Thyroid gland (tissue), 4 donors: Measurements from ENCODE around the gene TMSB4X. TPM values are rescaled to one million over a fixed set of nuclear protein-coding genes. Genes with fewer than 3 reads are reported as not detected.

Source experiments
- DNase-seq, 2 donors: peaks; one replicate each; pipeline ENCODE4 v3.0.0-alpha.2; 2019
- H3K27ac ChIP-seq, 3 donors: fragments of 200-600 bp; sonication (generic); 1 replicate in 2 of 3; 2 replicates in 1 of 3; pipeline ENCODE4 v1.5.1; 2016 to 2019; ENCODE audit warnings: mild to moderate bottlenecking in 1 of 3, moderate library complexity in 1 of 3
- H3K27me3 ChIP-seq: fragments of 200-600 bp; sonication (generic); one replicate; pipeline ENCODE4 v1.5.1; 2019
- H3K36me3 ChIP-seq, 2 donors: fragments of 200-600 bp; sonication (generic); one replicate each; pipeline ENCODE4 v1.5.1; 2016 to 2019
- H3K4me1 ChIP-seq, 2 donors: fragments of 200-600 bp; sonication (generic); one replicate each; pipeline ENCODE4 v1.5.1; 2017 to 2019
- H3K4me3 ChIP-seq, 3 donors: fragments of 200-600 bp; sonication (generic); replicated peaks in 1 of 3; 1 replicate in 2 of 3; 2 replicates in 1 of 3; pipeline ENCODE4 v1.5.1; 2016; ENCODE audit warnings: mild to moderate bottlenecking in 1 of 3
- H3K9me3 ChIP-seq: fragments of 200-600 bp; sonication (generic); one replicate; pipeline ENCODE4 v1.5.1; 2017
- POLR2A ChIP-seq, 2 donors: fragments of 450-650 bp; IDR thresholded peaks; one replicate each; pipeline ENCODE4 v1.6.1; 2017; ENCODE audit warnings: antibody characterized with exemption in 2 of 2, mild to moderate bottlenecking in 2 of 2, moderate library complexity in 1 of 2
- WGBS, 2 donors: methylation state at CpG; one replicate each; pipeline ENCODE4 v1.1.5; 2017; 5-methylcytosine and 5-hydroxymethylcytosine counted together
- intact Hi-C: fragments of 100-400 bp; cut with DNase I; formaldehyde crosslinking; loops from one replicate; pipeline ENCODE4 v1.15.1; 2023
- total RNA-seq, 4 donors: library from RNA; depleted of rRNA; stranded (reverse); fragments of >200 nt; gene quantifications; one replicate each; pipeline ENCODE4 v1.2.3, GENCODE V29; 2016
- TF ChIP-seq, protein P1 (sequence below), 6 experiments: fragments of 200-600 bp in 3 of 6; fragments of 450-650 bp in 3 of 6; sonication (generic) in 3 of 6; IDR thresholded peaks; one replicate each; pipeline ENCODE4 v1.5.1; 2016 to 2019; ENCODE audit warnings: antibody characterized with exemption in 6 of 6, mild to moderate bottlenecking in 2 of 6, inconsistent platforms in 1 of 6, moderate library complexity in 1 of 6

TMSB4X gene
- total RNA-seq, 4 donors from 2014 or later: 854 to 2,672 (median 1,302) TPM

DNA sequence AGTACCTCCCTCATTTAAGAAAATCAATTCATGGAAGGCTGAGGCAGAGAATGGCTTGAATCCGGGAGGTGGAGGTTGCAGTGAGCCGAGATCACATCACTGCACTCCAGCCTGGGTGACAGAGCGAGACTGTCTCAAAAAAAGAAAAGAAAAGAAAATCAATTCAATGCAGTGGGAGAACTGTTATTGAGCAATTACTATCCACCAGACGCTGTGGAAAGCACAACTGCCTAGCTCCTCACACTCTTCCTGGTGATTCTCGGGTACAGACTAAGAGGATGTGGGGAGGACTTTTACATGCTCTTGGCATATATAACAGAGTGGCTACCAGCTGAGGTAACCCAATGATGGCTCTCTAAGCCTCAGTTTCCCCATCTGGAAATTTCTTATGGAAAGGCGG is 2.7 kb upstream of the TMSB4X start:
- Histone ChIP-seq H3K27me3 (no peaks in the 10 kb centered on the region), H3K36me3 (no peaks in the 10 kb centered on the region), H3K4me1 (no peaks in the 10 kb centered on the region), H3K9me3 (no peaks in the 10 kb centered on the region), H3K4me3 (no peak overlapping the region), H3K27ac (peak overlapping the region in 1 of 3 donors; percentile 69)
- no peak for DNase-seq
- 84 to 87% methylated on average over 6 of the region's 6 CpGs for WGBS, 2 donors
- TF ChIP-seq, protein P1, sequence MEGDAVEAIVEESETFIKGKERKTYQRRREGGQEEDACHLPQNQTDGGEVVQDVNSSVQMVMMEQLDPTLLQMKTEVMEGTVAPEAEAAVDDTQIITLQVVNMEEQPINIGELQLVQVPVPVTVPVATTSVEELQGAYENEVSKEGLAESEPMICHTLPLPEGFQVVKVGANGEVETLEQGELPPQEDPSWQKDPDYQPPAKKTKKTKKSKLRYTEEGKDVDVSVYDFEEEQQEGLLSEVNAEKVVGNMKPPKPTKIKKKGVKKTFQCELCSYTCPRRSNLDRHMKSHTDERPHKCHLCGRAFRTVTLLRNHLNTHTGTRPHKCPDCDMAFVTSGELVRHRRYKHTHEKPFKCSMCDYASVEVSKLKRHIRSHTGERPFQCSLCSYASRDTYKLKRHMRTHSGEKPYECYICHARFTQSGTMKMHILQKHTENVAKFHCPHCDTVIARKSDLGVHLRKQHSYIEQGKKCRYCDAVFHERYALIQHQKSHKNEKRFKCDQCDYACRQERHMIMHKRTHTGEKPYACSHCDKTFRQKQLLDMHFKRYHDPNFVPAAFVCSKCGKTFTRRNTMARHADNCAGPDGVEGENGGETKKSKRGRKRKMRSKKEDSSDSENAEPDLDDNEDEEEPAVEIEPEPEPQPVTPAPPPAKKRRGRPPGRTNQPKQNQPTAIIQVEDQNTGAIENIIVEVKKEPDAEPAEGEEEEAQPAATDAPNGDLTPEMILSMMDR (IDR thresholded peaks at IDR 0.05): no peak
- TF ChIP-seq POLR2A (IDR thresholded peaks at IDR 0.05): no peak
- intact Hi-C loops: loop anchor here (10.0 kb wide), 1 partner anchor 513 kb away; no protein-coding TSS in a partner anchor

DNA sequence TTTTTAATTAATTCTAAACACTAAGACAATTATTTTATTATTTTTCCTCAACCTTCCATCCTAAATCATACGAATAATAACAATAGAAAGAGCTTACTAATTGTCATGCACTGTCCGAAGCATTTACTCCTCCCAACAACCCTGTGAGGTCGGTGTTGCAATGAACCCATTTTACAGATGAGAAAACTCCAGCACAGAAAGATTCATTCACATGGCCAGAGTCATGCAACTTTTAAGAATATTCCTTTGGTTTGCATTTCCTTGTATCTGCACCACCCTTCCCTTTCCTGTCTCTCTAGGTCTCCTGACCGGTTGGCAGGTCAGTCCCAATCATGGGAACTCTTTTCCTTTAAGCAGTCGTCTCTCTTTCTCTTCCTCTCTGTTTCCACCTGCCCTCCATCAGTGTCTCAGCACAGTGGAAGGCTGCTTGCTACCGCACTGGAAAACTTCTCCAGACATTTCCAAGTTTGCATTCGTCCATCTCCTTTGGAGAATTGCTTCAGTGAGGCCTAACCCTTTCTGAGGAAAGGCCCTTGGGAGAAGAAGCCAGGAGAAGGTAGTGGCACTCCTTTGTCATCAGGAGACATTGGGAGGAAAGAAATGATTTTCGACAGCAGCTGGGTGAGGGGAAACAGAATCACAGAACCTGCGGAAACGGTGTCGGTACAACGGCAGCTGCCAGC is 1.9 kb upstream of the TMSB4X start:
- Histone ChIP-seq H3K9me3 (no peaks in the 10 kb centered on the region), H3K27ac (peak overlapping the region; percentile 51 to 79 (median 69)), H3K27me3 (no peaks in the 10 kb centered on the region), H3K36me3 (no peaks in the 10 kb centered on the region), H3K4me1 (no peaks in the 10 kb centered on the region), H3K4me3 (no peak overlapping the region)
- WGBS, 2 donors: 74 to 77% methylated on average over 12 of the region's 12 CpGs
- intact Hi-C loops: loop anchor here (10.0 kb wide), 1 partner anchor 512 kb away; no protein-coding TSS in a partner anchor
- no peak for DNase-seq
- TF ChIP-seq, protein P1 (IDR thresholded peaks at IDR 0.05): no peak
- no peak for TF ChIP-seq POLR2A (IDR thresholded peaks at IDR 0.05)

DNA sequence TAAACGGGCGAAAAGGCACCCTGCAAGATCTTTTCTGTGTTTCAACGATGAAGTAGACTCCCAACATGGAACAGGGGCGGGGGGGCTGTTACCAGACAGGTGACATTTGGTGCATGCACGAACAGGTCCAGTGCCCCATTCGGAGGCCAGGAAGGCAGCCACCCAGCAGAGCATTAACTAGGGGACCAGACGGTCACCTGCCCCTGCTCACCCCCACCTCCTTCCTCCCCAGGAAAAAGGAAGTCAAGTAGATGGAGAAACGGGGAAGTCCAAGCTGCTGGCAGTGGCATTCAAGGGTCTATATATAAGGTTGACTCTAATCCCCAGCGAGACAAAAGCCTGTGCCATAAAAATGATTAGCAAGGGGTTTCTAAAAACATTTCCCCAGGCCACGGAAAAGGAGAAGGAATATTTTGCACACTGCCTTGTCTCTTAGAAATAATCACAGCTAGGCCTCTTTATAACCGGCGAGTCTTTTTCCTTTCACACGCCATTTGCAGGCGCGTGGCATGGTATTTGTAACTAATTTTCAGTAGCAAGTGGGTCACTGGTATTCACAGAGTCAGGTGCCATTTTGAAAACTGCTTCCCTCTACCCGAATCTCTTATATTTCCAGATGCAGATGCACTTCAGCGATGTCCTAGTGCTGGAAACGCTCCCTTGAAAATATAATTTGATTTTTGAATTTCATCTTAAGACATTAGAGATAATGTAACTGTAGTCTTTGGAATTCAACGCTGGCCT is 1.2 kb upstream of the TMSB4X start:
- intact Hi-C loops: loop anchor here (10.0 kb wide), 1 partner anchor 511 kb away; no protein-coding TSS in a partner anchor
- no peaks in the 10 kb centered on the region for H3K9me3 ChIP-seq
- peak overlapping the region; percentile 51 to 79 (median 69) for H3K27ac ChIP-seq
- H3K27me3 ChIP-seq: no peaks in the 10 kb centered on the region
- TF ChIP-seq, protein P1 (IDR thresholded peaks at IDR 0.05): no peak
- TF ChIP-seq POLR2A (IDR thresholded peaks at IDR 0.05): no peak
- H3K4me1 ChIP-seq: no peaks in the 10 kb centered on the region
- no peak for DNase-seq
- peak overlapping the region in 1 of 3 donors; percentile 47 for H3K4me3 ChIP-seq
- 66 to 73% methylated on average over 19 of the region's 19 CpGs for WGBS, 2 donors
- H3K36me3 ChIP-seq: no peaks in the 10 kb centered on the region

DNA sequence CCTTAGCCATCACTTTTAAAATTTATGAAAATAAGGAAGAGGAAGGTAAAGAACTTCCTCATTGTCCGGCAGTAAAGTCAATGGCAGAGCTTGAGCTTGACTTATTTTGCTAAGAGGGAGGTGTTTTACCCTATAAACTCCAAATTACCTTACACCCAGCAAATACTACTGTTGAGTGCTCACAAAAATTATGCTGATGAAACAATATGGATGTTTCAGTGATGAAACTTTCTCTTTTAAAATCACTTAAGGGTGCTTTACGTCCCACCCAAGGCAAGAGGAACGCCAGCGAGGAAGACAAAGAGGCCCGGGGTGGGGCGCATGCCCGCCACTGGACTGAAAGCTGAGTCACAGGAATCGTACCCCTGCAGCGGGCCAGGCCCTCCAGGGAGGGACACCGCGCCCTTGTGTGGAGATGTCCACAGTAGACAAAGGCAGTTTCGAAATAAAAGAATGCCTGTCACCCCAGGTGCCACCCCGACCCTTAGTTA is 560 bp upstream of the TMSB4X start:
- intact Hi-C loops: loop anchor here (10.0 kb wide), 1 partner anchor 510 kb away; no protein-coding TSS in a partner anchor
- TF ChIP-seq, protein P1 (IDR thresholded peaks at IDR 0.05): no peak
- no peak for TF ChIP-seq POLR2A (IDR thresholded peaks at IDR 0.05)
- Histone ChIP-seq H3K27me3 (no peaks in the 10 kb centered on the region), H3K4me3 (peak overlapping the region in 2 of 3 donors; percentile 15 to 47), H3K9me3 (no peaks in the 10 kb centered on the region), H3K36me3 (no peaks in the 10 kb centered on the region), H3K27ac (peak overlapping the region; percentile 51 to 79 (median 69)), H3K4me1 (no peaks in the 10 kb centered on the region)
- DNase-seq: no peak
- 18 to 26% methylated on average over 2 to 12 of the region's 13 CpGs for WGBS, 2 donors
